PC-9 (cell line): ENCODE measurements around the gene C4orf51. TPM values are rescaled to one million over a fixed set of nuclear protein-coding genes. Genes with fewer than 3 reads are reported as not detected.
A peak's percentile ranks its signal among the peaks of the same experiment; 100 is the strongest.

Experiments
- BruUV-seq: library from RNA; stranded (reverse); fragments of 400-500 nt; replicated peaks from 2 replicates; lab custom pipeline; 2021; lab: Mats Ljungman, UMichigan
- CTCF ChIA-PET: fragments of 300-600 bp; sonication (Branson Sonifier 250); formaldehyde crosslinking; loops from one replicate; lab custom pipeline; 2022; ENCODE audit warnings: antibody characterized with exemption; lab: Charles Lee
- POLR2A ChIA-PET: fragments of 300-600 bp; sonication (Branson Sonifier 250); formaldehyde crosslinking; loops from one replicate; lab custom pipeline; 2022; ENCODE audit warnings: antibody characterized with exemption; ENCODE audit not compliant: unreplicated experiment; lab: Charles Lee
- DNase-seq, 2 experiments: peaks; one replicate each; pipeline versions ENCODE4 v3.0.0 to v3.0.0-alpha.2; 2015 to 2022; ENCODE audit warnings: mixed read lengths in 1 of 2
- H2AFZ ChIP-seq: fragments of 200-600 bp; sonication (generic); 2 replicates; pipeline ENCODE4 v1.8.1; 2017; ENCODE audit warnings: antibody characterized with exemption
- H3F3A ChIP-seq: fragments of 200-600 bp; sonication (generic); 2 replicates; pipeline ENCODE4 v1.8.1; 2017; ENCODE audit warnings: antibody characterized with exemption, mild to moderate bottlenecking, low read depth; ENCODE audit not compliant: insufficient read depth
- H3K27ac ChIP-seq: fragments of 200-600 bp; sonication (generic); 2 replicates; pipeline ENCODE4 v1.6.1; 2016; ENCODE audit warnings: mixed run types
- H3K27me3 ChIP-seq: fragments of 200-600 bp; sonication (generic); 2 replicates; pipeline ENCODE4 v1.6.1; 2016; ENCODE audit warnings: low read depth, mixed run types; ENCODE audit not compliant: insufficient read depth
- H3K36me3 ChIP-seq: fragments of 200-600 bp; sonication (generic); 2 replicates; pipeline ENCODE4 v1.6.1; 2016; ENCODE audit warnings: low read depth, mixed run types
- H3K4me1 ChIP-seq: fragments of 200-600 bp; sonication (generic); replicated peaks from 2 replicates; pipeline ENCODE4 v1.6.1; 2016; ENCODE audit warnings: mixed run types; ENCODE audit not compliant: insufficient read depth
- H3K4me2 ChIP-seq: fragments of 200-600 bp; sonication (generic); 2 replicates; pipeline ENCODE4 v1.6.1; 2017; ENCODE audit warnings: mixed run types
- H3K4me3 ChIP-seq: fragments of 200-600 bp; sonication (generic); 2 replicates; pipeline ENCODE4 v1.6.1; 2016; ENCODE audit warnings: mixed run types
- H3K79me2 ChIP-seq: fragments of 200-600 bp; sonication (generic); 2 replicates; pipeline ENCODE4 v1.6.1; 2017; ENCODE audit warnings: low read depth, mixed run types
- H3K9me2 ChIP-seq: fragments of 200-600 bp; sonication (generic); 2 replicates; pipeline ENCODE4 v1.8.1; 2017; ENCODE audit warnings: mild to moderate bottlenecking; ENCODE audit not compliant: insufficient read depth
- H3K9me3 ChIP-seq: fragments of 200-600 bp; sonication (generic); 2 replicates; pipeline ENCODE4 v1.8.1; 2016; ENCODE audit warnings: low read depth; ENCODE audit not compliant: insufficient read depth
- H4K20me1 ChIP-seq: fragments of 200-600 bp; sonication (generic); 2 replicates; pipeline ENCODE4 v1.8.1; 2017; ENCODE audit not compliant: insufficient read depth
- CTCF ChIP-seq: fragments of 200-600 bp; sonication (generic); conservative IDR thresholded peaks from 2 replicates; pipeline ENCODE4 v1.6.1; 2017; ENCODE audit warnings: mixed run types, antibody characterized with exemption, mild to moderate bottlenecking, moderate library complexity
- EZH2 ChIP-seq: fragments of 200-600 bp; sonication (generic); IDR thresholded peaks from 2 replicates; pipeline ENCODE4 v1.8.0; 2017; ENCODE audit warnings: antibody characterized with exemption, low read depth
- intact Hi-C: fragments of 100-400 bp; cut with micrococcal nuclease; formaldehyde crosslinking; loops from one replicate; pipeline ENCODE4 v1.10.0; 2022; ENCODE audit not compliant: unreplicated experiment
- total RNA-seq: library from RNA; stranded (reverse); gene quantifications from 2 replicates; pipeline ENCODE4 v1.2.3, GENCODE V29; 2021

Gene C4orf51
- total RNA-seq, 1 experiment from 2014 or later, result not detected

- peaks cover 41% of the 10 kb centered on the region for H3K4me1 ChIP-seq
- ChIA-PET POLR2A (interaction anchor here (0.6 to 0.9 kb wide), 5 partner anchors 12 to 115 kb away, joined by 3 to 10 read pairs (median 4); no protein-coding TSS in a partner anchor), CTCF (interaction anchor here (0.6 kb wide), 1 partner anchor 75 kb away, joined by 5 read pairs; no protein-coding TSS in a partner anchor)
- DNase-seq, result no peak
- peak overlapping the region; percentile 90 for H3K4me2 ChIP-seq
- no TSS peak for BruUV-seq
- intact Hi-C loops, result loop anchor here (1.0 to 10.0 kb wide), 5 partner anchors 56 to 1839 kb away; partner anchors contain the start of gene C4orf51
- TF ChIP-seq CTCF (no peak), EZH2 (no peak)
- H3F3A ChIP-seq, result peaks cover 32% of the 10 kb centered on the region
- H3K27ac ChIP-seq, result peak overlapping the region; percentile 100
- no peaks in the 10 kb centered on the region for H3K9me2 ChIP-seq
- H3K79me2 ChIP-seq, result no peaks in the 10 kb centered on the region
- H3K4me3 ChIP-seq, result peak overlapping the region; percentile 41; the same call in 1 of the 2 replicates
- H3K36me3 ChIP-seq, result no peaks in the 10 kb centered on the region
- 0 out of 2 replicates have a peak overlapping the region, but pooled peaks have one; percentile 30 for H2AFZ ChIP-seq
- no peaks in the 10 kb centered on the region for H3K9me3 ChIP-seq
- H3K27me3 ChIP-seq, result no peaks in the 10 kb centered on the region
- H4K20me1 ChIP-seq, result no peaks in the 10 kb centered on the region
Measured at GRCh38 chr4:145735827-145736226, 55.9 kb downstream of the C4orf51 start.

GRCh38 chr4:145736241-145736831, 56.4 kb downstream of the C4orf51 start:
- Histone ChIP-seq H3K36me3 (no peaks in the 10 kb centered on the region), H3K4me2 (peak overlapping the region; percentile 90), H3K9me2 (no peaks in the 10 kb centered on the region), H3K79me2 (no peaks in the 10 kb centered on the region), H4K20me1 (no peaks in the 10 kb centered on the region), H2AFZ (no peak overlapping the region), H3F3A (peaks cover 32% of the 10 kb centered on the region), H3K27ac (peak overlapping the region; percentile 100), H3K4me1 (peaks cover 41% of the 10 kb centered on the region), H3K4me3 (no peak overlapping the region), H3K27me3 (no peaks in the 10 kb centered on the region), H3K9me3 (no peaks in the 10 kb centered on the region)
- intact Hi-C loops, result loop anchor here (10.0 kb wide), 1 partner anchor 1838 kb away; no protein-coding TSS in a partner anchor
- BruUV-seq, result no TSS peak
- POLR2A ChIA-PET, result interaction anchor here (0.6 to 0.9 kb wide), 4 partner anchors 12 to 116 kb away, joined by 3 to 10 read pairs (median 4); no protein-coding TSS in a partner anchor
- DNase-seq, result peak in 1 of 2 experiments; percentile 22
- no peak for TF ChIP-seq CTCF
- TF ChIP-seq EZH2, result no peak
- CTCF ChIA-PET, result no interaction called here

GRCh38 chr4:145739845-145740244, 59.9 kb downstream of the C4orf51 start:
- H4K20me1 ChIP-seq, result no peaks in the 10 kb centered on the region
- no peaks in the 10 kb centered on the region for H3K9me3 ChIP-seq
- H3F3A ChIP-seq, result peaks cover 13% of the 10 kb centered on the region
- intact Hi-C loops, result loop anchor here (10.0 kb wide), 1 partner anchor 1835 kb away; no protein-coding TSS in a partner anchor
- TF ChIP-seq EZH2, result no peak
- TF ChIP-seq CTCF, result no peak
- ChIA-PET POLR2A (interaction anchor here (0.6 kb wide), 1 partner anchor 521 kb away, joined by 3 read pairs; no protein-coding TSS in a partner anchor), CTCF (interaction anchor here (0.6 kb wide), 1 partner anchor 1602 kb away, joined by 4 read pairs; no protein-coding TSS in a partner anchor)
- H3K9me2 ChIP-seq, result no peaks in the 10 kb centered on the region
- BruUV-seq, result no TSS peak
- H3K36me3 ChIP-seq, result no peaks in the 10 kb centered on the region
- no peak for DNase-seq
- no peak overlapping the region for H3K27ac ChIP-seq
- H3K27me3 ChIP-seq, result no peaks in the 10 kb centered on the region
- no peak overlapping the region for H3K4me2 ChIP-seq
- no peak overlapping the region for H3K4me3 ChIP-seq
- peaks cover 21% of the 10 kb centered on the region for H3K4me1 ChIP-seq
- no peaks in the 10 kb centered on the region for H3K79me2 ChIP-seq
- H2AFZ ChIP-seq, result no peak overlapping the region
